Umbilical cord (tissue), 2 donors: ENCODE results near the gene INO80D. TPM values are rescaled to one million over a fixed set of nuclear protein-coding genes. Genes with fewer than 3 reads are reported as not detected.

ENCODE experiments used
- DNase-seq: peaks from one replicate; pipeline ENCODE4 v3.0.0-alpha.2; 2015; ENCODE audit warnings: low spot score
- total RNA-seq: library from RNA; depleted of rRNA; stranded (reverse); fragments of >200 nt; gene quantifications from one replicate; pipeline ENCODE4 v1.2.3, GENCODE V29; 2014; ENCODE audit warnings: low replicate concordance; ENCODE audit not compliant: insufficient read depth

The INO80D gene
- total RNA-seq, 1 donor from 2014 or later: 10.4 TPM

- DNase-seq: no peak
Measured at GRCh38 chr2:205946226-205946625, 139.7 kb downstream of the INO80D start.

Other genes with a start within 250 kb of the INO80D start
- gene NDUFS1, start 73.3 kb upstream of the INO80D start, total RNA-seq: 81.1 TPM
- gene EEF1B2, start 73.7 kb upstream of the INO80D start, total RNA-seq: 508 TPM
- 24.6 TPM for gene ZDBF2, start 188.5 kb upstream of the INO80D start, total RNA-seq